IMR-90 (cell line): ENCODE data around the gene C19orf47. TPM values are rescaled to one million over a fixed set of nuclear protein-coding genes. Genes with fewer than 3 reads are reported as not detected.

ENCODE experiments used
- ATAC-seq: fragments of 200-7000 bp; cut with Tn5 transposase; 2 replicates; pipeline ENCODE4 v1.9.1; 2020; ENCODE audit warnings: low read depth, mild to moderate bottlenecking, moderate library complexity
- BruUV-seq: library from RNA; stranded (reverse); fragments of 400-500 nt; replicated peaks from 2 replicates; lab custom pipeline; 2021; lab: Mats Ljungman, UMichigan
- CTCF ChIA-PET: fragments of 300-600 bp; formaldehyde crosslinking; extraction: SDS; loops from one replicate; lab custom pipeline; 2021; ENCODE audit warnings: antibody characterized with exemption; lab: Yijun Ruan, JAX
- POLR2A ChIA-PET: fragments of 300-600 bp; sonication (Branson Sonifier 250); formaldehyde crosslinking; loops from one replicate; lab custom pipeline; 2022; ENCODE audit warnings: antibody characterized with exemption; ENCODE audit not compliant: unreplicated experiment; lab: Charles Lee
- DNase-seq: peaks from one replicate; pipeline ENCODE4 v3.0.0; 2013
- H2AFZ ChIP-seq: replicated peaks from 2 replicates; pipeline ENCODE3; 2013; ENCODE audit warnings: low read length, mild to moderate bottlenecking; ENCODE audit not compliant: poor library complexity
- H2AK5ac ChIP-seq: 2 replicates; pipeline ENCODE4 v1.6.1; 2013; ENCODE audit warnings: low read depth, low read length, inconsistent platforms
- H2AK9ac ChIP-seq: replicated peaks from 2 replicates; pipeline ENCODE3; 2013; ENCODE audit warnings: mild to moderate bottlenecking, low read depth, low read length, moderate library complexity; ENCODE audit not compliant: poor library complexity
- H2BK120ac ChIP-seq: 2 replicates; pipeline ENCODE4 v1.6.1; 2013; ENCODE audit warnings: low read depth, low read length, inconsistent platforms
- H2BK15ac ChIP-seq: 3 replicates; pipeline ENCODE4 v1.6.1; 2013; ENCODE audit warnings: low read depth, low read length, inconsistent platforms
- H2BK20ac ChIP-seq: 2 replicates; pipeline ENCODE4 v1.6.1; 2013; ENCODE audit warnings: low read depth, mild to moderate bottlenecking, inconsistent platforms, low read length, moderate library complexity
- H2BK5ac ChIP-seq: 2 replicates; pipeline ENCODE4 v1.6.1; 2013; ENCODE audit warnings: mild to moderate bottlenecking, low read depth, low read length, inconsistent platforms; ENCODE audit not compliant: poor library complexity, severe bottlenecking
- H3K14ac ChIP-seq: replicated peaks from 2 replicates; pipeline ENCODE4 v1.6.1; 2013; ENCODE audit warnings: low read depth, low read length, inconsistent platforms
- H3K18ac ChIP-seq: 2 replicates; pipeline ENCODE4 v1.6.1; 2013; ENCODE audit warnings: low read depth, low read length, control low read depth
- H3K23ac ChIP-seq: 2 replicates; pipeline ENCODE4 v1.6.1; 2013; ENCODE audit warnings: low read depth, low read length, inconsistent platforms
- H3K27ac ChIP-seq: 2 replicates; pipeline ENCODE4 v1.5.1; 2013; ENCODE audit warnings: mild to moderate bottlenecking, control low read depth, low read length; ENCODE audit not compliant: insufficient read depth
- H3K27me3 ChIP-seq: 2 replicates; pipeline ENCODE4 v1.6.1; 2013; ENCODE audit warnings: low read length; ENCODE audit not compliant: control insufficient read depth, insufficient read depth
- H3K36me3 ChIP-seq: 2 replicates; pipeline ENCODE4 v1.6.1; 2013; ENCODE audit warnings: low read length, mixed read lengths; ENCODE audit not compliant: control insufficient read depth, insufficient read depth
- H3K4ac ChIP-seq: 2 replicates; pipeline ENCODE4 v1.6.1; 2013; ENCODE audit warnings: low read depth, low read length, inconsistent platforms
- H3K4me1 ChIP-seq: 2 replicates; pipeline ENCODE4 v1.6.1; 2013; ENCODE audit warnings: low read length, mixed read lengths; ENCODE audit not compliant: control insufficient read depth, insufficient read depth
- H3K4me2 ChIP-seq: 2 replicates; pipeline ENCODE4 v1.6.1; 2013; ENCODE audit warnings: low read depth, mild to moderate bottlenecking, control low read depth, low read length, moderate library complexity
- H3K4me3 ChIP-seq: 2 replicates; pipeline ENCODE4 v1.5.1; 2013; ENCODE audit warnings: low read depth, mild to moderate bottlenecking, control low read depth, low read length, moderate library complexity; ENCODE audit not compliant: insufficient read depth
- H3K56ac ChIP-seq: 2 replicates; pipeline ENCODE4 v1.6.1; 2013; ENCODE audit warnings: low read length, inconsistent platforms; ENCODE audit not compliant: insufficient read depth; ENCODE audit errors: extremely low read depth
- H3K79me1 ChIP-seq, 2 experiments: 2 replicates each; pipeline ENCODE4 v1.6.1; 2013; ENCODE audit warnings: low read length in 2 of 2, inconsistent platforms in 1 of 2, low read depth in 1 of 2
- H3K9ac ChIP-seq: 2 replicates; pipeline ENCODE4 v1.6.1; 2013; ENCODE audit warnings: low read depth, low read length, control low read depth
- H3K9me1 ChIP-seq: 2 replicates; pipeline ENCODE4 v1.6.1; 2013; ENCODE audit warnings: low read length, inconsistent platforms; ENCODE audit not compliant: insufficient read depth
- H3K9me3 ChIP-seq: 2 replicates; pipeline ENCODE4 v1.6.1; 2013; ENCODE audit warnings: low read length; ENCODE audit not compliant: control insufficient read depth, insufficient read depth
- H4K20me1 ChIP-seq: 2 replicates; pipeline ENCODE4 v1.6.1; 2013; ENCODE audit warnings: low read length, inconsistent platforms; ENCODE audit not compliant: insufficient read depth
- H4K5ac ChIP-seq: 2 replicates; pipeline ENCODE4 v1.6.1; 2013; ENCODE audit warnings: mild to moderate bottlenecking, low read depth, low read length, control low read depth
- H4K8ac ChIP-seq, 2 experiments: 2 replicates each; pipeline ENCODE4 v1.6.1; 2013; ENCODE audit warnings: low read depth in 2 of 2, low read length in 2 of 2, control low read depth in 1 of 2, inconsistent platforms in 1 of 2
- H4K91ac ChIP-seq: 2 replicates; pipeline ENCODE4 v1.6.1; 2013; ENCODE audit warnings: low read depth, low read length, inconsistent platforms; ENCODE audit not compliant: insufficient read depth
- BHLHE40 ChIP-seq: fragments of 150-350 bp; IDR thresholded peaks from 2 replicates; pipeline ENCODE4 v1.6.1; 2016; ENCODE audit warnings: mild to moderate bottlenecking, low read depth, low read length
- CEBPB ChIP-seq: IDR thresholded peaks from 2 replicates; pipeline ENCODE4 v1.6.1; 2012; ENCODE audit warnings: low read depth, low read length, improper control_type of control experiment
- CHD1 ChIP-seq: IDR thresholded peaks from 2 replicates; pipeline ENCODE4 v1.6.1; 2012; ENCODE audit warnings: low read depth, low read length, improper control_type of control experiment
- ELK1 ChIP-seq: fragments of 150-350 bp; IDR thresholded peaks from 2 replicates; pipeline ENCODE4 v1.6.1; 2016; ENCODE audit warnings: low read depth, mild to moderate bottlenecking, low read length, moderate library complexity, borderline replicate concordance
- FOS ChIP-seq: fragments of 150-350 bp; IDR thresholded peaks from 2 replicates; pipeline ENCODE4 v1.6.1; 2016; ENCODE audit warnings: low read depth, low read length
- MAZ ChIP-seq: IDR thresholded peaks from 2 replicates; pipeline ENCODE4 v1.6.1; 2012; ENCODE audit warnings: low read depth, mild to moderate bottlenecking, low read length, improper control_type of control experiment, moderate library complexity, borderline replicate concordance
- MXI1 ChIP-seq: IDR thresholded peaks from 2 replicates; pipeline ENCODE4 v1.6.1; 2012; ENCODE audit warnings: low read depth, mild to moderate bottlenecking, low read length, moderate library complexity, borderline replicate concordance
- POLR2A ChIP-seq: IDR thresholded peaks from 2 replicates; pipeline ENCODE4 v1.6.1; 2012; ENCODE audit warnings: mild to moderate bottlenecking, low read depth, low read length
- RAD21 ChIP-seq: IDR thresholded peaks from 2 replicates; pipeline ENCODE4 v1.6.1; 2012; ENCODE audit warnings: low read length, improper control_type of control experiment
- RFX5 ChIP-seq: IDR thresholded peaks from 2 replicates; pipeline ENCODE4 v1.8.0; 2012; ENCODE audit warnings: low read depth, mild to moderate bottlenecking, low read length, moderate library complexity
- SMC3 ChIP-seq: fragments of 150-350 bp; IDR thresholded peaks from 2 replicates; pipeline ENCODE4 v1.6.1; 2016; ENCODE audit warnings: low read depth, mild to moderate bottlenecking, antibody characterized with exemption, low read length, moderate library complexity
- WGBS, 2 experiments: methylation state at CpG; one replicate each; pipeline versions ENCODE4 v1.1.5 to v1.1.7; 2013; ENCODE audit warnings: missing lambda C conversion rate in 2 of 2; ENCODE audit not compliant: insufficient read length in 1 of 2; ENCODE audit errors: extremely low coverage in 2 of 2; 5-methylcytosine and 5-hydroxymethylcytosine counted together
- dilution Hi-C: fragments of 300-500 bp; cut with HindIII; formaldehyde crosslinking; loops from one replicate; pipeline ENCODE4 v1.14.3; 2018; ENCODE audit warnings: low sequenced_read_pairs; ENCODE audit not compliant: unreplicated experiment
- in situ Hi-C: fragments of 300-500 bp; cut with MboI; formaldehyde crosslinking; loops from 3 replicates; pipeline ENCODE4 v1.14.3; 2019; ENCODE audit warnings: low sequenced_read_pairs, inconsistent platforms, mixed read lengths
- intact Hi-C: fragments of 100-400 bp; cut with micrococcal nuclease; formaldehyde crosslinking; loops from 2 replicates; pipeline ENCODE4 v1.10.0; 2022
- polyA plus RNA-seq, 3 experiments: library from polyadenylated mRNA; depleted of rRNA; stranded (reverse); fragments of >200 nt; gene quantifications; 2 replicates each; pipeline ENCODE4 v1.2.3, GENCODE V29; 2012; ENCODE audit warnings: low replicate concordance in 1 of 3
- total RNA-seq: library from RNA; depleted of rRNA; stranded (reverse); fragments of >200 nt; gene quantifications from 2 replicates; pipeline ENCODE4 v1.2.3, GENCODE V29; 2012
- TF ChIP-seq, protein P1 (sequence below): conservative IDR thresholded peaks from 2 replicates; pipeline ENCODE4 v1.5.1; 2012; ENCODE audit warnings: mild to moderate bottlenecking, low read depth, low read length, improper control_type of control experiment

Gene C19orf47
- total and polyA plus RNA-seq, 2 of the 4 experiments (the other 2 are of a cell fraction), result 3.6 to 16.3 TPM

DNA sequence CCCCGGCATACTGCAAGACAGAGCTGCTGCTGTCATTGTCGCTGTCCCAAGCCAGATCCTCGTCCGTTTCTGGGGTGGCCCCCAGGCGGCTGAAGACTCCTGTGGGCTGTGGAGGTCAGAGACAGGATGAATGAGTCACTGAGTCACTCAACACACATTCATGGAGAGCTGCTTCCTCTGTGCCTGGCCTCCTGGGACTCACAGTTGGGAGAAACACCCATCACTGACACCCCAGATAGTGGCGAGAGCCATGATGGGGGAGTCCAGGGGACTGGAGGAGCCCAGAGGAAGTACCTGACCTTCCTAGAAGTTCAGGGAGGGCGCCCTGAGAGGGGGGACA lies 26.0 kb downstream of the C19orf47 start:
- ATAC-seq, result no peak
- intact Hi-C loops, result no loop called here

More for the DNA sequence above, 26.0 kb downstream of the C19orf47 start:
- no peaks in the 10 kb centered on the region for H3K4me1 ChIP-seq
- no peak overlapping the region for H3K18ac ChIP-seq
- no peak overlapping the region for H4K5ac ChIP-seq
- H3K4me3 ChIP-seq, result no peak overlapping the region
- H3K4ac ChIP-seq, result no peak overlapping the region
- no peak overlapping the region for H3K4me2 ChIP-seq
- no peak for DNase-seq
- no peaks in the 10 kb centered on the region for H3K9me1 ChIP-seq
- no peak overlapping the region for H4K8ac ChIP-seq
- no peak overlapping the region for H3K56ac ChIP-seq
- in situ Hi-C loops (loop anchor here (25.0 kb wide), 1 partner anchor 190 kb away; no protein-coding TSS in a partner anchor), dilution Hi-C loops (no loop called here)
- WGBS, 2 experiments, result no CpG with 5 or more reads among the region's 7 CpGs
- H2AK9ac ChIP-seq, result no peak overlapping the region
- no peak overlapping the region for H2BK15ac ChIP-seq
- H3K23ac ChIP-seq, result no peak overlapping the region
- no peak overlapping the region for H2BK20ac ChIP-seq
- H2BK120ac ChIP-seq, result no peak overlapping the region
- peaks cover 56% of the 10 kb centered on the region for H3K36me3 ChIP-seq
- no peak overlapping the region for H2AFZ ChIP-seq
- no peak overlapping the region for H2AK5ac ChIP-seq
- ChIA-PET POLR2A (no interaction called here), CTCF (no interaction called here)
- H3K14ac ChIP-seq, result no peak overlapping the region
- peaks cover 6% of the 10 kb centered on the region; the same call in 1 of the 2 replicates for H4K20me1 ChIP-seq
- no peak overlapping the region for H4K91ac ChIP-seq
- no peak overlapping the region for H2BK5ac ChIP-seq
- H3K9ac ChIP-seq, result no peak overlapping the region
- peaks cover 0 to 5% of the 10 kb centered on the region in 2 experiments; a peak in 1 of 4 replicates for H3K79me1 ChIP-seq
- no peaks in the 10 kb centered on the region for H3K9me3 ChIP-seq
- no TSS peak for BruUV-seq
- H3K27me3 ChIP-seq, result no peaks in the 10 kb centered on the region
- TF ChIP-seq CHD1, result no peak
- TF ChIP-seq MAZ, result no peak
- TF ChIP-seq RFX5, result no peak
- TF ChIP-seq RAD21, result no peak
- no peak for TF ChIP-seq FOS
- TF ChIP-seq, protein P1, sequence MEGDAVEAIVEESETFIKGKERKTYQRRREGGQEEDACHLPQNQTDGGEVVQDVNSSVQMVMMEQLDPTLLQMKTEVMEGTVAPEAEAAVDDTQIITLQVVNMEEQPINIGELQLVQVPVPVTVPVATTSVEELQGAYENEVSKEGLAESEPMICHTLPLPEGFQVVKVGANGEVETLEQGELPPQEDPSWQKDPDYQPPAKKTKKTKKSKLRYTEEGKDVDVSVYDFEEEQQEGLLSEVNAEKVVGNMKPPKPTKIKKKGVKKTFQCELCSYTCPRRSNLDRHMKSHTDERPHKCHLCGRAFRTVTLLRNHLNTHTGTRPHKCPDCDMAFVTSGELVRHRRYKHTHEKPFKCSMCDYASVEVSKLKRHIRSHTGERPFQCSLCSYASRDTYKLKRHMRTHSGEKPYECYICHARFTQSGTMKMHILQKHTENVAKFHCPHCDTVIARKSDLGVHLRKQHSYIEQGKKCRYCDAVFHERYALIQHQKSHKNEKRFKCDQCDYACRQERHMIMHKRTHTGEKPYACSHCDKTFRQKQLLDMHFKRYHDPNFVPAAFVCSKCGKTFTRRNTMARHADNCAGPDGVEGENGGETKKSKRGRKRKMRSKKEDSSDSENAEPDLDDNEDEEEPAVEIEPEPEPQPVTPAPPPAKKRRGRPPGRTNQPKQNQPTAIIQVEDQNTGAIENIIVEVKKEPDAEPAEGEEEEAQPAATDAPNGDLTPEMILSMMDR, result no peak
- no peak for TF ChIP-seq BHLHE40
- no peak for TF ChIP-seq ELK1
- no peak for TF ChIP-seq CEBPB
- no peak for TF ChIP-seq POLR2A
- no peak for TF ChIP-seq SMC3
- no peak for TF ChIP-seq MXI1
- H3K27ac ChIP-seq, result no peak overlapping the region
